H1 (cell line): Measurements from ENCODE around the gene WNT7A. TPM values are rescaled to one million over a fixed set of nuclear protein-coding genes. Genes with fewer than 3 reads are reported as not detected.

Experiments used
- CTCF ChIA-PET: fragments of 300-600 bp; sonication (Branson Sonifier 250); formaldehyde crosslinking; loops from one replicate; lab custom pipeline; 2021; ENCODE audit not compliant: partially characterized antibody; lab: Charles Lee
- POLR2A ChIA-PET: fragments of 300-600 bp; sonication (Branson Sonifier 250); formaldehyde crosslinking; loops from one replicate; lab custom pipeline; 2021; ENCODE audit warnings: inconsistent platforms; ENCODE audit not compliant: partially characterized antibody; lab: Charles Lee
- DNase-seq, 2 experiments: peaks; one replicate each; pipeline versions ENCODE4 v3.0.0 to v3.0.0-alpha.2; 2010 to 2022; ENCODE audit warnings: low spot score in 2 of 2, low read depth in 1 of 2, mixed read lengths in 1 of 2
- FAIRE-seq: peaks from 2 replicates; lab custom pipeline; 2011; peaks lifted over from hg19 to GRCh38; lab: Jason Lieb, UNC
- H2AFZ ChIP-seq: 2 replicates; pipeline ENCODE4 v1.8.1; 2012; ENCODE audit warnings: low read length, inconsistent platforms
- H2AK5ac ChIP-seq: 2 replicates; pipeline ENCODE4 v1.6.1; 2013; ENCODE audit warnings: low read depth, low read length
- H2BK120ac ChIP-seq: replicated peaks from 2 replicates; pipeline ENCODE3; 2013; ENCODE audit warnings: low read depth, low read length, inconsistent platforms
- H2BK12ac ChIP-seq: 2 replicates; pipeline ENCODE4 v1.6.1; 2013; ENCODE audit warnings: low read depth, low read length
- H2BK15ac ChIP-seq: 2 replicates; pipeline ENCODE4 v1.6.1; 2013; ENCODE audit warnings: low read length
- H2BK20ac ChIP-seq: 2 replicates; pipeline ENCODE4 v1.6.1; 2013; ENCODE audit warnings: low read length
- H2BK5ac ChIP-seq: 2 replicates; pipeline ENCODE4 v1.6.1; 2013; ENCODE audit warnings: low read depth, low read length
- H3K14ac ChIP-seq: 2 replicates; pipeline ENCODE4 v1.6.1; 2013; ENCODE audit warnings: inconsistent platforms; ENCODE audit not compliant: insufficient read length
- H3K18ac ChIP-seq: 2 replicates; pipeline ENCODE4 v1.6.1; 2013; ENCODE audit warnings: low read length; ENCODE audit errors: extremely low read depth
- H3K23ac ChIP-seq: 2 replicates; pipeline ENCODE4 v1.6.1; 2013; ENCODE audit warnings: inconsistent platforms; ENCODE audit not compliant: insufficient read length
- H3K23me2 ChIP-seq: 2 replicates; pipeline ENCODE4 v1.6.1; 2013; ENCODE audit warnings: low read depth, low read length
- H3K27ac ChIP-seq: 2 replicates; pipeline ENCODE4 v1.6.1; 2011; ENCODE audit warnings: low read depth, low read length, inconsistent platforms
- H3K27me3 ChIP-seq, 4 experiments: replicated peaks in 1 of 4; 1 replicate in 1 of 4; 2 replicates in 3 of 4; pipeline versions ENCODE4 v1.6.1 to v1.8.1; 2011 to 2013; ENCODE audit warnings: low read length in 3 of 4, mild to moderate bottlenecking in 3 of 4, inconsistent platforms in 2 of 4, mixed read lengths in 2 of 4, moderate library complexity in 1 of 4; ENCODE audit not compliant: control insufficient read depth in 3 of 4, insufficient read depth in 3 of 4; ENCODE audit errors: extremely low read depth in 1 of 4
- H3K36me3 ChIP-seq, 4 experiments: 2 replicates each; pipeline versions ENCODE4 v1.6.1 to v1.8.1; 2011 to 2013; ENCODE audit warnings: mild to moderate bottlenecking in 4 of 4, low read length in 3 of 4, moderate library complexity in 2 of 4, control low read depth in 1 of 4, inconsistent platforms in 1 of 4; ENCODE audit not compliant: insufficient read depth in 4 of 4, control insufficient read depth in 2 of 4
- H3K4ac ChIP-seq: replicated peaks from 2 replicates; pipeline ENCODE3; 2013; ENCODE audit warnings: low read length, low read depth, mixed read lengths, inconsistent platforms; ENCODE audit not compliant: insufficient read length
- H3K4me1 ChIP-seq, 4 experiments: replicated peaks in 1 of 4; 1 replicate in 1 of 4; 2 replicates in 3 of 4; pipeline versions ENCODE4 v1.6.1 to v1.8.1; 2011 to 2013; ENCODE audit warnings: low read length in 3 of 4, inconsistent platforms in 2 of 4, mixed read lengths in 1 of 4; ENCODE audit not compliant: insufficient read depth in 4 of 4, control insufficient read depth in 3 of 4
- H3K4me2 ChIP-seq, 2 experiments: 2 replicates each; pipeline versions ENCODE4 v1.6.1 to v1.8.1; 2011 to 2013; ENCODE audit warnings: low read depth in 2 of 2, low read length in 2 of 2, control low read depth in 1 of 2, inconsistent platforms in 1 of 2, mild to moderate bottlenecking in 1 of 2; ENCODE audit not compliant: insufficient read depth in 1 of 2
- H3K4me3 ChIP-seq, 4 experiments: fragments of 200-600, 300-600 bp in 1 of 4; sonication (generic), shearing (Covaris generic), sonication (Bioruptor Twin) in 1 of 4; 2 replicates each; pipeline versions ENCODE4 v1.5.1 to v1.8.1; 2011 to 2016; ENCODE audit warnings: low read length in 4 of 4, low read depth in 3 of 4, control low read depth in 2 of 4, inconsistent platforms in 2 of 4, mild to moderate bottlenecking in 2 of 4, mixed read lengths in 1 of 4, moderate library complexity in 1 of 4; ENCODE audit not compliant: insufficient read depth in 2 of 4; ENCODE audit errors: extremely low read depth in 1 of 4
- H3K56ac ChIP-seq: replicated peaks from 2 replicates; pipeline ENCODE3; 2013; ENCODE audit warnings: low read depth, mild to moderate bottlenecking, mixed read lengths, low read length, inconsistent platforms; ENCODE audit not compliant: insufficient read length
- H3K79me1 ChIP-seq: 2 replicates; pipeline ENCODE4 v1.6.1; 2013; ENCODE audit warnings: low read depth, low read length, control low read depth
- H3K79me2 ChIP-seq, 2 experiments: 2 replicates each; pipeline versions ENCODE4 v1.6.1 to v1.8.1; 2012 to 2013; ENCODE audit warnings: low read length in 2 of 2, mild to moderate bottlenecking in 2 of 2, inconsistent platforms in 1 of 2; ENCODE audit not compliant: insufficient read depth in 2 of 2, control insufficient read depth in 1 of 2
- H3K9ac ChIP-seq, 4 experiments: replicated peaks in 1 of 4; 1 replicate in 1 of 4; 2 replicates in 3 of 4; pipeline versions ENCODE4 v1.6.1 to v1.8.1; 2011 to 2013; ENCODE audit warnings: low read depth in 3 of 4, low read length in 3 of 4, control low read depth in 2 of 4, mild to moderate bottlenecking in 2 of 4, moderate library complexity in 2 of 4, inconsistent platforms in 1 of 4; ENCODE audit errors: extremely low read depth in 1 of 4
- H3K9me3 ChIP-seq, 2 experiments: 2 replicates each; pipeline versions ENCODE4 v1.6.1 to v1.8.1; 2012 to 2013; ENCODE audit warnings: mild to moderate bottlenecking in 2 of 2, moderate library complexity in 2 of 2, control low read depth in 1 of 2, inconsistent platforms in 1 of 2, low read depth in 1 of 2, low read length in 1 of 2, mixed read lengths in 1 of 2; ENCODE audit not compliant: insufficient read depth in 2 of 2
- H4K20me1 ChIP-seq, 2 experiments: replicated peaks in 1 of 2; 2 replicates each; pipeline versions ENCODE3 to v1.8.1; 2011 to 2013; ENCODE audit warnings: inconsistent platforms in 2 of 2, low read length in 2 of 2, mild to moderate bottlenecking in 1 of 2; ENCODE audit not compliant: insufficient read depth in 2 of 2, control insufficient read depth in 1 of 2
- H4K5ac ChIP-seq: 2 replicates; pipeline ENCODE4 v1.6.1; 2013; ENCODE audit warnings: low read length, low read depth, mixed read lengths, inconsistent platforms; ENCODE audit not compliant: insufficient read length
- H4K8ac ChIP-seq: 2 replicates; pipeline ENCODE4 v1.8.0; 2013; ENCODE audit warnings: mild to moderate bottlenecking, moderate library complexity, low read length, inconsistent platforms; ENCODE audit not compliant: insufficient read depth; ENCODE audit errors: extremely low read depth
- H4K91ac ChIP-seq: replicated peaks from 2 replicates; pipeline ENCODE3; 2013; ENCODE audit warnings: low read length, mixed read lengths, inconsistent platforms; ENCODE audit not compliant: insufficient read length
- ASH2L ChIP-seq: fragments of 200-600, 300-600 bp; sonication (generic); IDR thresholded peaks from one replicate; pipeline ENCODE4 v1.7.1; 2017; ENCODE audit warnings: low read length
- BCL11A ChIP-seq, 2 experiments: IDR thresholded peaks; one replicate each; pipeline ENCODE4 v1.6.1; 2011; ENCODE audit warnings: low read depth in 2 of 2, low read length in 2 of 2, mild to moderate bottlenecking in 2 of 2
- CHD2 ChIP-seq: IDR thresholded peaks from 2 replicates; pipeline ENCODE4 v1.6.1; 2012; ENCODE audit warnings: low read length, improper control_type of control experiment
- CTCF ChIP-seq, 3 experiments: IDR thresholded peaks; 1 replicate in 2 of 3; 2 replicates in 1 of 3; pipeline versions ENCODE4 v1.5.1 to v1.6.1; 2011; ENCODE audit warnings: low read length in 3 of 3, mild to moderate bottlenecking in 3 of 3, inconsistent platforms in 2 of 3, low read depth in 1 of 3, moderate library complexity in 1 of 3; ENCODE audit not compliant: insufficient read depth in 1 of 3; ENCODE audit errors: control extremely low read depth in 1 of 3
- FOSL1 ChIP-seq: IDR thresholded peaks from 2 replicates; pipeline ENCODE4 v1.6.1; 2011; ENCODE audit warnings: mild to moderate bottlenecking, low read depth, low read length, moderate library complexity; ENCODE audit not compliant: insufficient read depth
- HDAC6 ChIP-seq: IDR thresholded peaks from one replicate; pipeline ENCODE4 v1.7.1; 2012; ENCODE audit warnings: low read depth, mild to moderate bottlenecking, inconsistent platforms, low read length, moderate library complexity
- NRF1 ChIP-seq: IDR thresholded peaks from 2 replicates; pipeline ENCODE4 v1.6.1; 2011; ENCODE audit warnings: mild to moderate bottlenecking, low read depth, low read length, improper control_type of control experiment
- RAD21 ChIP-seq, 2 experiments: IDR thresholded peaks in 1 of 2; conservative IDR thresholded peaks in 1 of 2; 2 replicates each; pipeline ENCODE4 v1.6.1; 2011; ENCODE audit warnings: low read depth in 2 of 2, low read length in 2 of 2, improper control_type of control experiment in 1 of 2, inconsistent platforms in 1 of 2, mild to moderate bottlenecking in 1 of 2, moderate library complexity in 1 of 2
- RFX5 ChIP-seq: IDR thresholded peaks from 2 replicates; pipeline ENCODE4 v1.6.1; 2011; ENCODE audit warnings: low read depth, low read length, improper control_type of control experiment, borderline replicate concordance
- SP4 ChIP-seq: IDR thresholded peaks from 2 replicates; pipeline ENCODE4 v1.6.1; 2012; ENCODE audit warnings: low read length, inconsistent platforms
- TAF7 ChIP-seq: optimal IDR thresholded peaks from 2 replicates; pipeline ENCODE3; 2011; ENCODE audit warnings: low read depth, mild to moderate bottlenecking, inconsistent platforms, low read length, moderate library complexity, borderline replicate concordance
- TEAD4 ChIP-seq: IDR thresholded peaks from 2 replicates; pipeline ENCODE4 v1.6.1; 2012; ENCODE audit warnings: low read depth, low read length, inconsistent platforms, mixed read lengths
- WGBS, 2 experiments: shearing (Covaris generic) in 1 of 2; methylation state at CpG; one replicate each; pipeline versions ENCODE4 v1.1.6 to v1.1.7; 2013 to 2015; ENCODE audit warnings: low lambda C conversion rate in 2 of 2, mixed read lengths in 2 of 2, inconsistent platforms in 1 of 2, low coverage in 1 of 2, missing lambda C conversion rate in 1 of 2; ENCODE audit not compliant: insufficient replicate concordance in 2 of 2, insufficient coverage in 1 of 2, insufficient read length in 1 of 2; ENCODE audit errors: extremely low coverage in 1 of 2, missing lambda C conversion rate in 1 of 2; 5-methylcytosine and 5-hydroxymethylcytosine counted together
- polyA plus RNA-seq, 7 experiments: library from polyadenylated mRNA; depleted of rRNA in 3 of 7; stranded (reverse) in 5 of 7; unstranded in 2 of 7; fragments of >200 nt in 5 of 7; fragments of 200-250 nt in 2 of 7; gene quantifications; 1 replicate in 5 of 7; 2 replicates in 1 of 7; 4 replicates in 1 of 7; pipeline versions ENCODE4 v1.2.1 to v1.2.3, GENCODE V29; 2011 to 2013; ENCODE audit warnings: missing spikeins in 2 of 7, mixed read lengths in 2 of 7
- total RNA-seq: library from RNA; stranded (reverse); fragmentation: NEBNext Ultra II Directional; extraction: Animal tissue kit (Norgen Biotek cat#: 25700); gene quantifications from 2 replicates; pipeline ENCODE4 v1.2.1, GENCODE V29; 2021

The WNT7A gene
- total and polyA plus RNA-seq, 2 of the 8 experiments (the other 6 are each of a cell fraction or from before 2014, with no cell fraction given): 0.02 TPM; not detected in 1

- H3K23me2 ChIP-seq: no peaks in the 10 kb centered on the region
- ChIA-PET CTCF (interaction anchor here (1.0 to 4.0 kb wide), 2 partner anchors 21 to 204 kb away, joined by 3 to 19 read pairs; partner anchors contain the start of gene WNT7A), POLR2A (no interaction called here)
- H3K4me1 ChIP-seq: no peaks in the 10 kb centered on the region
- H3K36me3 ChIP-seq: no peaks in the 10 kb centered on the region
- DNase-seq (no peak), FAIRE-seq (no peak)
- no peak overlapping the region for H2BK20ac ChIP-seq
- H4K8ac ChIP-seq: no peak overlapping the region; the same call in 1 of the 2 replicates
- no peak overlapping the region for H3K27ac ChIP-seq
- H2AFZ ChIP-seq: no peak overlapping the region
- no peak overlapping the region for H4K91ac ChIP-seq
- 0 out of 7 replicates have a peak, but pooled peaks cover 0 to 6% (median 2%) of the 10 kb centered on the region in 4 experiments for H3K27me3 ChIP-seq
- no peaks in the 10 kb centered on the region for H4K20me1 ChIP-seq
- H3K9ac ChIP-seq: no peak overlapping the region
- no peak overlapping the region for H4K5ac ChIP-seq
- no peaks in the 10 kb centered on the region for H3K79me2 ChIP-seq
- H3K23ac ChIP-seq: no peak overlapping the region
- no peak overlapping the region for H3K14ac ChIP-seq
- H3K9me3 ChIP-seq: no peaks in the 10 kb centered on the region
- H2BK12ac ChIP-seq: no peak overlapping the region
- H3K4me2 ChIP-seq: no peak overlapping the region
- no peak overlapping the region for H3K18ac ChIP-seq
- H3K4ac ChIP-seq: no peak overlapping the region
- no peaks in the 10 kb centered on the region for H3K79me1 ChIP-seq
- no peak overlapping the region for H2BK15ac ChIP-seq
- 90% methylated on average over 1 of the region's 1 CpG; no CpG with 5 or more reads in 1 of the 2 experiments for WGBS, 2 experiments
- H2AK5ac ChIP-seq: no peak overlapping the region
- H3K56ac ChIP-seq: no peak overlapping the region
- H3K4me3 ChIP-seq: no peak overlapping the region
- H2BK120ac ChIP-seq: no peak overlapping the region
- no peak overlapping the region for H2BK5ac ChIP-seq
- TF ChIP-seq RFX5 (no peak), TEAD4 (no peak), TAF7 (no peak), SP4 (no peak), BCL11A (IDR thresholded peaks at IDR 0.05; ENCODE audit: low read depth in 2 of 2, low read length in 2 of 2) (no peak), RAD21 (IDR thresholded peaks at IDR 0.05 in 1 of 2, conservative IDR thresholded peaks at IDR 0.05 in 1 of 2; ENCODE audit: low read depth in 2 of 2, low read length in 2 of 2) (no peak), CTCF (IDR thresholded peaks at IDR 0.05; ENCODE audit: control extremely low read depth in 1 of 3, insufficient read depth in 1 of 3, low read depth in 1 of 3, low read length in 3 of 3) (no peak), ASH2L (no peak), HDAC6 (no peak), NRF1 (no peak), CHD2 (no peak), FOSL1 (no peak)
Measured at GRCh38 chr3:13860001-13860400, 19.9 kb downstream of the WNT7A start.
